ENCODE measurements around the gene STAMBP. TPM values are rescaled to one million over a fixed set of nuclear protein-coding genes. Genes with fewer than 3 reads are reported as not detected.

Gene STAMBP
- total and polyA plus RNA-seq, 4 donors, result 22.3 to 39.7 (median 24.4) TPM

GRCh38 chr2:73915437-73915993 is 86.8 kb downstream of the STAMBP start:
- H3K36me3 ChIP-seq (ENCODE audit: control insufficient read depth in 4 of 4, insufficient read depth in 4 of 4, low read length in 4 of 4), result peaks cover 0 to 2% (median 0%) of the 10 kb centered on the region in 4 donors
- no peaks in the 10 kb centered on the region for H3K4me1 ChIP-seq (ENCODE audit: control insufficient read depth in 5 of 5, insufficient read depth in 5 of 5, low read length in 5 of 5)
- no peak overlapping the region for H3K9ac ChIP-seq (ENCODE audit: insufficient read depth in 1 of 2, low read length in 2 of 2)
- H3K4me3 ChIP-seq, result no peak overlapping the region
- ATAC-seq (ENCODE audit: insufficient read depth, low FRiP score) (no peak), DNase-seq (no peak)
- peaks cover 0 to 3% (median 0%) of the 10 kb centered on the region in 4 donors for H3K9me3 ChIP-seq (ENCODE audit: control insufficient read depth in 4 of 4, insufficient read depth in 3 of 4, low read length in 3 of 4)
- WGBS, 2 donors, result 95 to 97% methylated on average over 5 of the region's 5 CpGs
- peaks cover 0 to 6% (median 0%) of the 10 kb centered on the region in 3 donors for H3K27me3 ChIP-seq (ENCODE audit: control insufficient read depth in 3 of 3, insufficient read depth in 3 of 3, low read length in 2 of 3)
- no peak for TF ChIP-seq CTCF (IDR thresholded peaks at IDR 0.05; ENCODE audit: control extremely low read depth, extremely low read depth)
- H3K27ac ChIP-seq (ENCODE audit: low read depth in 1 of 2, low read length in 1 of 2), result no peak overlapping the region

- H3K9ac ChIP-seq (ENCODE audit: insufficient read depth in 1 of 2, low read length in 2 of 2), result no peak overlapping the region
- no peak for DNase-seq
- WGBS, 2 donors, result 83 to 90% methylated on average over 2 of the region's 2 CpGs
- no peaks in the 10 kb centered on the region for H3K4me1 ChIP-seq (ENCODE audit: control insufficient read depth in 5 of 5, insufficient read depth in 5 of 5, low read length in 5 of 5)
- peaks cover 0 to 3% (median 0%) of the 10 kb centered on the region in 4 donors for H3K9me3 ChIP-seq (ENCODE audit: control insufficient read depth in 4 of 4, insufficient read depth in 3 of 4, low read length in 3 of 4)
- peaks cover 0 to 7% (median 0%) of the 10 kb centered on the region in 3 donors for H3K27me3 ChIP-seq (ENCODE audit: control insufficient read depth in 3 of 3, insufficient read depth in 3 of 3, low read length in 2 of 3)
- H3K4me3 ChIP-seq, result no peak overlapping the region
- TF ChIP-seq CTCF (IDR thresholded peaks at IDR 0.05; ENCODE audit: control extremely low read depth, extremely low read depth), result no peak
- ATAC-seq (ENCODE audit: insufficient read depth, low FRiP score), result no peak
- H3K27ac ChIP-seq (ENCODE audit: low read depth in 1 of 2, low read length in 1 of 2), result no peak overlapping the region
- peaks cover 0 to 2% (median 0%) of the 10 kb centered on the region in 4 donors for H3K36me3 ChIP-seq (ENCODE audit: control insufficient read depth in 4 of 4, insufficient read depth in 4 of 4, low read length in 4 of 4)
Measured at GRCh38 chr2:73916666-73917065, 87.9 kb downstream of the STAMBP start.

- Histone ChIP-seq H3K27ac (ENCODE audit: low read depth in 1 of 2, low read length in 1 of 2) (no peak overlapping the region), H3K9me3 (ENCODE audit: control insufficient read depth in 4 of 4, insufficient read depth in 3 of 4, low read length in 3 of 4) (peaks cover 0 to 3% (median 0%) of the 10 kb centered on the region in 4 donors), H3K27me3 (ENCODE audit: control insufficient read depth in 3 of 3, insufficient read depth in 3 of 3, low read length in 2 of 3) (peaks cover 0 to 10% (median 4%) of the 10 kb centered on the region in 3 donors), H3K9ac (ENCODE audit: insufficient read depth in 1 of 2, low read length in 2 of 2) (no peak overlapping the region), H3K36me3 (ENCODE audit: control insufficient read depth in 4 of 4, insufficient read depth in 4 of 4, low read length in 4 of 4) (peaks cover 0 to 2% (median 0%) of the 10 kb centered on the region in 4 donors), H3K4me3 (no peak overlapping the region), H3K4me1 (ENCODE audit: control insufficient read depth in 5 of 5, insufficient read depth in 5 of 5, low read length in 5 of 5) (no peaks in the 10 kb centered on the region)
- no peak for DNase-seq
- TF ChIP-seq CTCF (IDR thresholded peaks at IDR 0.05; ENCODE audit: control extremely low read depth, extremely low read depth), result no peak
- 97 to 98% methylated on average over 2 of the region's 2 CpGs for WGBS, 2 donors
- no peak for ATAC-seq (ENCODE audit: insufficient read depth, low FRiP score)
Measured at GRCh38 chr2:73917296-73917695, 88.5 kb downstream of the STAMBP start.
